IPS-NIHi7 (cell line): ENCODE measurements around the gene ST3GAL4.
"Not testable (repeated sequence)": the region's sequence is repeated elsewhere in the genome, so short reads cannot be mapped to it uniquely, and the experiment has no call there.

Experiments
- DNase-seq: peaks from one replicate; pipeline ENCODE4 v3.0.0; 2012; ENCODE audit warnings: mixed read lengths; ENCODE audit errors: extremely low spot score

Gene ST3GAL4

DNA sequence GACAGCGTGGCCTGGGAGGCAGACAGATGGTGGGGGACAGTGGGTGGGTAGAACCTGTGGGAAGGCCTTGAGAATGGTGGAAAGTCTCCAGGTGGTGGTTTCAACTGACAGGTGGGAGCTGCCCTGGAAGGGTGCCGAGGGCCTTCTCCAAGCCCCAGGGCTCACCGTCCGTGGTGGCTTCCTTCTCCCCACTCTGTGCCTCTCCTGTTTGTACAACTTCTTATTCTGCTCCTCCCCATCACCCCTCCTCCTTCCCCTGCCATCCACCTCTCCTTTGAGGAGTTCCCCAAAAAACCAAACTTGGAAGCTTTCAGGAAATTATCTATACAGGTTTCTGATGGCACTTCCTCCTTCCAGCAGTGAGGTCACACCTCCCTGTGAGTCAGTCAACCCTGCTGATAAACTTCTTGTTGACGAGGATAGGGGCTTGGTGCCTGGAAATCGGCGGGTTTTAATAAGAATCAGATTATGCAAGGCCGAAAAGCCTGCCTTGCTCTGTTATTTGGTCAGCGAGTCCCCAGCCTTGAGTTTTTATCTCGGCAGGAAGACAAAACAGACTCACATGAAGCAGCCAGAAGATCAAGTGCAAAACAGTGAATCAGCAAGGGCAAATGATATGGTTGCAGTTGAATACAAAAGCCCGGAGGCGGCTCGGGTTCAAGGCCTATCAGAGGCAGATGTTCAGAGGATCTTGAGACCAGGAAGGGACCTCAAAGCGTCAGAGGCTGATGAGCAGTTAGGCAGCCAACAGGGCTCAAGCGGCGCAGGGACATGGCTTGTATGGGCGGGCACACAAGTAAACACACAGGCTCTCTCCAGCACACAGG, 9.5 kb upstream of the ST3GAL4 start:
- no peak for DNase-seq

DNA sequence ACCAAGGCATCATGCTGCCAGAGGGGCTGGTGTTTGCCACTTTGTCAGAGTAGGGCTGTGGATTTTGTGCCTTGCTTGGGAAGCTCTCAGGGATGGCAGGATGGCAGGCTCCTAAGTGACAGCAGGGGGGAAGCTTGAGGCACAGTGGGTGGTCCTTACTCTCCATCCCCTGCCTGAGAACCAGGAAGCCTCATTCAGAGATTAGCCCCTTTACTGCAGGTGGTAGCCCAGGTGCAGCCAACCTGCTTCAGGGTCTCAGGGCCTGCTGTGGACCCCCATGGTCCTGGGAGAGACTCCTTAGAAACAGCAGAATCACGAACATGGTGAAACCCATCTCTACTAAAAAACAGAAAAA, 8.9 kb upstream of the ST3GAL4 start:
- no peak for DNase-seq

DNA sequence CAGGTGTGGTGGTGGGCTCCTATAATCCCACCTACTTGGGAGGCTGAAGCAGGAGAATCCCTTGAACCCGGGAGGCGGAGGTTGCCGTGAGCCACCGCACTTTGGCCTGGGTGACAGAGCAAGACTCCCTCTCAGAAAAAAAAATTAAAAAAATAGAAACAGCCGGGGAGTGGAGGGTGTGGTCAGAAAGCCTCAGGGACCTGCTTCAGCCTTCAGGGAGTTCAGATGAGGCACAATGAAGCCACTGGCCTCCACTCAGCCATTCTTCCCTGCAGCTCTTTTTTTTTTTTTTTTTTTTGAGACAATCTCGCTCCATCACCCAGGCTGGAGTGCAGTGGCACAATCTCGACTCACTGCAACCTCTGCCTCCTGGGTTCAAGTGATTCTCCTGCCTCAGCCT, 8.5 kb upstream of the ST3GAL4 start:
- not testable (repeated sequence) for DNase-seq

DNA sequence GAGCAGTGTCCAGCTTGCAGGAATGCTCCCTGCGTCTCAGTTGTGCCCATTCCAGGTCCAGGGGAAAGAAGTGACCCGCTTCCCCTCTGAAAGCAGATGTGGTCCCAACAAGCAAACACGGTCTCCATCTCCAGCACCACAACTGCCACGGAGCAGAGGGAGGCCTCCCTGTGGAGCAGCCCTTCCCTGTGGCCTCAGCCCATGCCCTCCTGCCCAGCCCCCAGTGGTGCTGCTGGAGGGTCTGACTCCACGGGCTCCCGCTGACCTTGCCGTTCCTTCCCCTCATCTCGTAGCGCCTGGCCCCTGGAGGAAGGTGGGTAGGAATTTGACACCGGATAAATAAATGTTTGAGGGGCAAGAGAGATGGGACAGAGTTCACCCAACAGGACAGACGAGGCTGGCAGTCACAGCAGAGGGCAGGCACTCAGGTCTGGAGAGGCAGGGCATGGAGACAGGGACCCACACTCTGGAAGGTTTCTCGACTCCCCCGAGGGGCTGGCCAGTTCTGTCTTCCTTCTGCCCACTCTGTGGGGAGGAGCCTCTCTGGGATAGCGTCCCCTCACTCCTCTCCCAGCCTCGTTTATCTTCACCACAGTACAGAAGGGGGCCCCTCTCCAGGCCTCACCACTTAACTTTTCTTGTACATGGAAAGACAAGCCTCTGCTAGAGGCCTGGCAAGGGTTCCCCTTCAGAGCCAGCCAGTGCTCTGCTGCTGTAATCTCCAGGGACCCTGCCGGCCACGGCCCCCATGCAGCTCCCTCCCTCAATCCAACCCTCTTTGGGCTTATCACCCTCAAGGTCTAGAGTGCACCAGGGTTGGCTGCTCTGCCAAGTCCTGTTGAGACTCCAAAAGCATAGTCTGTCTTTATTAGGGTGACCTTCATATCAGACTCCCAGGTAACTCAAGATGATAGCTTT, 7.5 kb upstream of the ST3GAL4 start:
- DNase-seq = no peak

DNA sequence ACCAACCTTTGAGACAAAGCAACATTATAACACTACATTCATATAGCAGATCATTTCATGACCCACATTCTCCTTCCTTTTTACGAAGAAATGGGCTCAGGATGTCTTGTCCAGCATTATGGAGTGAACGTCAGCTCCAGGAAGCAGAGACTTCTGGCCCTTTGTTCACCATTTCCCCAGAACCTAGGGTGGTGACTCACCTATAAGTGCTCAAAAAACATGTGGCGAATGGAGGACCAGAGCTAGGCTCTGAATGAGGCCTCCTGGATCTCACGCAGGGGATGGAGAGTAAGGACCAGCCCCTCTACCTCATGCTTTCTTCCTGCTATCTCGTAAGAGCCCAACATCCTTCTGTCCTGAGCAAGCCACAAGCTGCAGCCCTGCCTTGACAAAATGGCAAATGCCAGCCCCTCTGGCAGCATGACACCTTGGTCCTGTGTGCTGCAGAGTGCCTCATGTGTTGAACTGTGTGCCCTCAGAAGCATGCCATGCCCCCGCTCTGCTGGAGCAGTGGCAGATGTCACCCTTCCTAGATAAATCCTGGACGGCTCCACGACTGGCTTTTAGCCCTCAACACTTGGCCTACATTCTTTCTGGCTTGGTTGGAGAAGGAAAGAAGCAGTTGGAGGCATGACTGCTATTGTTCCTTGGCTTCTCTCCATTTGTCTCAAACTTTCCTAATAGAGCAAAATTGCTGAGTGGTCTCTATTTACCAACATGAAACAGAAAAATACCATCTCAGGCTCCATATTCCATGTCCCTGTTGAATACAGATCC, 6.5 kb upstream of the ST3GAL4 start:
- no peak for DNase-seq

DNA sequence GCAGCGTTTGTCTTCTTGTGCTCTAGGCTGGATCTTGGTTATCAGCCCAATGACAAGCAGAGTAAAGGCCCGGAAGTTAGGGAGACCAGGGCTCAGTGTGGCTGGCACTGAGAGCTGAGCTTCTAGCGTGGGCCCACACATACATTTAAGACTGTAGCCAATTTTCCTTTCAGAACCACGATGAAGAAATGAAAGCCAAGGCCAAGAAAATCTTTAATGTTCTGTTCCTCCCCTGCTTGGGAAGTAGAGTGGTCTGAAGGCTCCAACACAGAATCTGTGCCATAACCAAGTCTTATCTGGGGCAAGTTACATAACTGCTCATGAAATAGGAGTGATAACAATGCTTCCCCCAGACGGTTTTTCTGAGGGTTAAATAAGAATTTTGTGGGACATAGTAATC, 4.7 kb upstream of the ST3GAL4 start:
- no peak for DNase-seq

DNA sequence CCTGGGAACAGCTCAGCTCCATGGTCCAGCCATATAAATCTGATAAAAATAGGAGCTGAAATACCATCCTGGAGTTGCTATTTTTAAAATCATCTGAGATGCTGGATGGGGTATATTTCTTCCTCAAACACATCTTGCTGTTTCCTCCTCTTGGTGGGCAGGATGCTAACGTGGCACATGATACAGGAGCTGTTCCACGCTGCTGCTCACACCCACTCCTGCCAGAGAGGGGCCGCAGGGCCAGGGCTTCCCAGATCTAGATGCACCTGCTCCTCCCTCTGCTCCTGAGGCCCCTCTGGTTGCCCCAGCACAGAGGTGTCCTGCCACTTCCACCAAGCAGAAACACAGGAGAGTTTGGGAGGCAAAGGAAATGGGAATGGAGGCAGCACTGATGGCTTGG, 3.3 kb upstream of the ST3GAL4 start:
- DNase-seq = no peak

DNA sequence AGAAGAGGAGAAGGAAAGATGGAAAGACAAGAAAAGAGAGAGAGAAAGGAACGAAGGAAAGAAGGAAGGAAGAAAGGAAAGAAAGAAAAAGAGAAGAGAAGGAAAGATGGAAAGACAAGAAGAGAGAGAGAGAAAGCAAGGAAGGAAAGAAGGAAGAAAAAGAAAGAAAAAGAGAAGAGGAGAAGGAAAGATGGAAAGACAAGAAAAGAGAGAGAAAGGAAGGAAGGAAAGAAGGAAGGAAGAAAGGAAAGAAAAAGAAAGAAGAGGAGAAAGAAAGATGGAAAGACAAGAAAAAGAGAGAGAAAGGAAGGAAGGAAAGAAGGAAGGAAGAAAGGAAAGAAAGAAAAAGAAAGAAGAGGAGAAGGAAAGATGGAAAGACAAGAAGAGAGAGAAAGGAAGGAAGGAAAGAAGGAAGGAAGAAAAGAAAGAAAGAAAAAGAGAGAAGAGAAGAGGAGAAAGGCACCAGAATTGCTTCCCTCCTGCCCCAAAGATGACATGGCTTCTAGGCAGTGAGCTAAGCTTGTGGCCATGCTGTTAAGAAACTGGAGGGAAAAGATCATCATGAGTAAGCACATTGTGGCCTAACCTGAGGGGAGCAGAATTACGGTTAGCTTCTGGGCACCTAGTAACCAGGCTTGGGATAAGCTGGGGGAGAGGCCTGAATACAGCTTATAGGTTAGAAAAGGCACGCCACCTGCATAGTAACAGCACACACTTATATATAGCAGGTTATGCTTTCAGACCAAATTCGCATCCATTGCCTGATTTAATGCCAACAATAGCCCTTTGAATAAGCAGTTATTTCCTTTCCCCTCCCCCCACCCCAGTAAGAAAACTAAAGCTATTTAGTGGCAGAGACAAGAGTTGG, 2.3 kb upstream of the ST3GAL4 start:
- DNase-seq = no peak

DNA sequence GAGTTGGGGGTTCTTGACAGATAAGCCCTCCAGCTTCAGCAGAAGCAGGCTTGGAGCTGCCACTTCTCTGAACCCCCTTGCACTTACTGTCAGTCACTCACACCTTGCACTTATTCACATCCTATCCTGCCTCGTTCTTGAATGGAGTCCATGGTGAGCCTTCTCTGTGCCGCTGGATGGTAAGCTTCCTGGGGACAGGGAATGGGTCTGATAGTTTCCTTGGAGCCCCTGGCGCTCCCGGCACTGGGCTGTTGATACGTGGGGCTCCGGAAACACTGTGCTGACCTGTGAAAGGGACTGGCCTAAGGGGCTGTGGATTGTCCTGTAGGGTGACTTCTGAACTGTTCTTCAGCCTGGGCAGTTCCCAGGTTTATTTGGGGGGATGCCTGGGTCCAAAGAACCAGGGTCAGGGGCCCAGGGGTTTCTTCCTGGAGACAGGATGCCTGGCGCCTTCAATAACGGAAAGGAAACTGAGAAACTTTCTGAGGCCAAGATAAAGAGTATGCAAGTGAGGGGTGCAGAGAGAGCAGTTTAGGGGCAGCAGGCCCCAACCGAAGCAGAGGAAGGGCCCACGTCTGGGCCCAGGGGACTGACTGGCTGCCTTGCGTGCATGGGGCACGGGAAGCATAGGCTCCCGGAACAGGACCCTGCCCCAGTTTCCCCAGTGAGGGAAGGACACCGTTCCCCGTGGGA, 709 bp upstream of the ST3GAL4 start:
- DNase-seq = no peak

DNA sequence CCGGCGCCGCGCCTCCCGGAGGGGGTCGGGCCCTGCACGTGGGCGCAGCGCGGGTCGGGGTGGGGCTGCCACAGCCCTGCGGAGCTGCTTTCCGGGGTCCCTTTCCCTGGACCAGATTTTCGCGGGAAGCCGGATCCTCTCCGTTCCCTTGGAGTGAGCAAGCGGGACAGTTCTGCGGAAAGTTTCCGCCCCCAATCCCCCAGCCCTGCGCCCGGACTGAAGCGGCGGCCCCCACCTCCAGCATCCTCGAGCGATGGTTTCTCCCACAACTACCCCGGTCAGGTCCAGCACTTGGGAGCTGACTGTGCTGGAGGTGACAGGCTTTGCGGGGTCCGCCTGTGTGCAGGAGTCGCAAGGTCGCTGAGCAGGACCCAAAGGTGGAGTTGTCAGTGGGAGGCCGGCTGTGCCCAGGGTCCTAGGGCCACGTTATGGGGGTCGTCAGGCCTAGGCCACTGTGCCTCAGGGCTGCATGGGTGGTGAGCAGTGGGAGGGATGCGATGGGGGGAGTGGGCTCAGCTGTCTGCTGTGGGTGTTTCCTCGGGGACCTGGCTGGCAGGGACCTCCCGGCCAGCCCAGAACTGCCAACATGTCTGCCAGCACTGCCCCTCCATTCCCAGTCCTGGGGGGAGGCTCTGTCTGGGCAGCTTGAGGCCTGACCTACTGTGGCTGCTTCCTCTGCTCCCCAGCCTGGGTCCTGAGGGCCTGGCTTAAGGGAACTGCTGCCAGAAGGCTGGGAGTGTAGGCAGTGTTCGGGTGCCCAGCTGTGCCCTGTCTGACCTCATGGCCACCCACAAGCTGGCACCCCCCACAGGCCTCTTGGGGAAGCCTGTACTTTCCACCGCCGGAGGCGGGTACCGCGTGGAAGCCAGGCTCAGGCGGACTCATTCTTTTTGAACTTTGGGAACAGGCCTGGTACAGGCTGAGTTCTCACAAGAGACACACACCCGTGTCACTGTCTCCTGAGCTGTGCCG, 726 bp downstream of the ST3GAL4 start:
- DNase-seq = peak; percentile 45

DNA sequence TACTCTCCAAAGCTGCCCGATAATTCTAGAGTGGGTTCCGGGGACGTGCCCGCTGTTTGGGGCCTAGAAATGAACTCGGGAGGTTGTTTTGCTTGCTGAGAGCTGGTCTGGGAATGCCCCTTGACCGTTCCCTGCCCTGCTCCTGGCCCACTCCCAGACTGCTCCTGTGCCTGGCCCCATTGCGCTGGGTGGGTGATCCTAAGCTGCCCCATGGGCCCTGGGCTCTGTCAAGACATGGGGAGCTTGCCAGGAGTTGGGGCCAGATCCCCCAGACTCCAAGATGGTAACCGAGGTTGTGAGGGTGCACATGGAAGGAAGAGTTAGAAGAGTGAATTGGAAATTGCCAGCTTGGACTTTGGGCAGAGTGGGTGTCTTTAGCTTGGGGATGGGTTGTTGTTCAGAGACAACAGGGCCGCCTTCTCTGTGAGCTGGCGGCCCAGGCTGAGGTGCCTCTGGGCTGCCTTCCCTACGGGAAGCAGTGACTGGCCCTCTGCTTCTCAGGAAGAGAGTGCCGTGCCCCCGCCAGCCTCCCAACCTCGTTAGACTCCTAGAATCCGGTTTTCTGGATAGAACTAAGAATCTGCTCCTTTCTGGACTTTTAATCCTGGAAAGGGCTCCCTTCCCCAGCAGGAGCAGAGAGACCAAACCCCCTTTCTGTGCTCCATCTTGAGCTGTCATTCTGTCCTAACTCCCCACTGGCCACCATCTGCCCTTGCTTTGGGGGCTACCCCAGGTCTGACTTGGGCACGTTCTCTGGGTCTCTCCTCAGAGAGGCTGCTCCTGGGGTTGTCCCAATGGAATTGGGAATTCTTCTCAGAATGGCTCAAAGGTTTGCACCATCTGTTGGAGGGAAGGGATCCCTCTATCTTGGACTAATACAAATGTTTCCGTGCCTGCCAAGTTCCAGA, 1.8 kb downstream of the ST3GAL4 start:
- DNase-seq = no peak

DNA sequence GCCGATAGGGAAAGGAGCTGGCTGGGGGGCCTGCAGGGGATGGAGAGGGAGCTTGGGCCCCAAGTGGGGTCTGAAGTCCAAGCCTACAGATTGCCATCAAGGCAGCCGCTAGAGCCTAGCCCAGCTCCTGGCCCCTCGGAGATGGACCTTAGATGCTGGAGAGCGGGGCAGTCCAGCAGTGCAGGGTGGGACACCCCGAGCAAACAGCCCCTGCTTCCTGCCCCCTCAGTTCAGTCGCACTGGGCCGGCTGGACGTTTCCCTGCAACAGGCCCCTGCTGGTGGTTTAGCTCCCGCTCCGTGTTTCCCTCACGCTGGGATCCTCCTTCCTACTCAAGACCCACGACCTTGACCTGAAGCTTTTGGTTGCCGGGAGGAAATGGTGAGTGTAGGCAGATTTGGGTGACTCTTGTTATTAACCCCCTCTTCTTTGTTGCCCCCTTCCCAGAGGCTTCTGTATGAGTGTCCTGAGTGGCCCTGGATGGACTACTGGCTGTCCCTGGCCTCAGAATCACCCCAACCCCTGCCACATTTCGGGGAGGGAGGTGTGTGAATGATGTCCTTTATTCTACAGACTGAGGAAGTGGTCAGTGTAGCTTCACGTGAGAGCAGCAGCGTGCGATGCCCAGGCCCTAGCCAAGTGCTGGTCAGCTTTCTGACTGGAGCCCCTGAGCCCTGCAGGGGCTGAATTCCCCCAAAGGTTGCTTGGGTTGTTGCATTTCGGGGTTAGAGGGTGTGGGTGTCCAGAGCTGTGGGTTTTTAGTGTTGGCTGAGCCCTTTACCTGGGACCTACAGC, 2.7 kb downstream of the ST3GAL4 start:
- no peak for DNase-seq

DNA sequence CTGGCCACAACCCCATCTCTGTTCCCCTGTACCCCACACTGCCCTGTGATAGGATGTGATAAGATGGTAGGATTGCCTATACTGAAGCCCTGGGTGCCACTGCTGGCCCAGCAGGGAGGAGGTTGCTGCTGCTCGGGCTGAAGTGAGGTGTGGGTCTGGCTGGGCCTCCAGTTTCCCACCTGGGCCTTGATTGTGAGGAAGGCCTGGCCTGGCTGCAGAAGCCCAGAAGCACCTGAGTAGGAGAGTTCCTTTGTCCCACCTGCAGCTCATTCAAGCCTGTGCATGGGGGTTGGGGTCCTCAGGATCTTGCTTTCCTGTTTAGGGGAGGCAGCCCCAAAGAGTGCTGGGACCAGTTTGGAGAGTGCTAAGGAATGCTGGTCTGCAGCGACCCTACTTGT, 3.3 kb downstream of the ST3GAL4 start:
- DNase-seq = no peak

DNA sequence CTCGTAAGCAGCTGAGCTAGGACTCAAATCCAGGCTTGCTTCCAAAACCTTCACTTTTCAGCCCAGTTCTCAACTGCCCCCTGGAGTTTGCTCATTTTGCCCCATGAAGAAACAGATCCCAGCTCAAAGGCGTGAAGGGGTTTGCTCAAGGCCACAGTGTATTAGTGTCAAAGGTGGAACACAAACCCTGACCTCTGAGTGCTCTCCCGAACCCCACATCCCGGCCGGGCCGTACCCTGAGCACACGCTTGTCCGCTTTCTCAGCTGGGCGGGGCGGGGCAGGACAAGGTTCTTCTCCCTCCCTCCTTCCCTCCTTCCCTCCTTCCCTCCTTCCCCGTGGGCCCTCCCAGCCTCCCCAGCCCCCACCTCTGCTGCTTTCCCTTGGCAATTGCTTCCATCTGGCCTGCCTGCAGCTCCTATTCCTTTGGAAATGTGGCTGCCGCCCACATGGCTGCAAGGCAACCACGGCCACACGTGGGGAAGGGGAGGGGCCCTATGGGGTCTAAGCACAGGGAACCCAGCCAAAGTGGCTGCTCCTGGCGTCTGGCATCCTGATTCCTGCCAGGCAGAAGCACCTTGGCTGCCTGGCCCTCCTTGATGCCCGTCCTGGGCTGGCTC, 4.1 kb downstream of the ST3GAL4 start:
- no peak for DNase-seq

DNA sequence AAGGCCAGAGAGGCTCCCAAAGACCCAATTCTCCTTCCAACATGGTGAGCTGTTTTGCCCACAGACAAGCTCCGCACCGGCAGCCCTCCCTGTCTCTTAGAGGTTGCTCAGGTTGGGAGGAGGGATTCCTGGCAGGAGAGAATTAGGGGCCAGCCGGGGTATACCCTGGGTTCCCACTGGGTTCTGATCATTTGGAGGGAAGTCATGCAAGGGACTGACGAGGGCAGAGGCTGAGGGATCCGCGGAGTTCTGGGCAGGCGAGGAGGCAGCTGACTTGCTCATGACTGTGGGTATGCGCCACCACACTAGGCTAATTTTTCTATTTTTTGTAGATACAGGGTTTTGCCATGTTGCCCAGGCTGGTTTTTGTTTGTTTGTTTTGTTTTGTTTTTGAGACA, 4.6 kb downstream of the ST3GAL4 start:
- no peak for DNase-seq

DNA sequence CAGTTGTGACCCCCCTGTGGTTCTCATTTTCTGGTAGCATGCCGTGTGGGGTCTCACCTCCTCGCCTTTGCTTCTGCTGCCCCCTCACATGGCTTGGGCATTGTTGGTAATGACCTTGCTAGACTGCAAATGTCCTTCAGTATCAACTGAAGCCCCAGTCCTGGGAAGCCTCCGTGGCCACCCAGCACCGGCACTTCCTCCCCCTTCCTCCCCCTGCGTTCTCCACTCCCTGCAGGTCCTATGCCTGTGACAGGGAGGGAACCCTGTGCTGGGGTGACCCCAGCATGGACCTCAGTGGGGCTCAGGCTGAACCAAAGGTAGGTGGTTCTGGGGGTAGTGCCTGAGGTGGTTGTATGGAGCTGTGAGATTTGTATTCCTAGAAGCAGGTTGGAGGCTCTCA, 5.9 kb downstream of the ST3GAL4 start:
- DNase-seq = no peak
